Chondrocyte (in vitro differentiated cells): ENCODE results near the gene RELA. TPM values are rescaled to one million over a fixed set of nuclear protein-coding genes. Genes with fewer than 3 reads are reported as not detected.

Source experiments
- DNase-seq: peaks from one replicate; pipeline ENCODE4 v3.0.0; 2021; ENCODE audit warnings: mixed read lengths, low spot score
- H3K27ac Mint-ChIP-seq: one replicate; pipeline ENCODE4 v1.8.0; 2021; ENCODE audit warnings: mild to moderate bottlenecking, moderate library complexity, mixed read lengths; ENCODE audit not compliant: unreplicated experiment
- H3K27me3 Mint-ChIP-seq: 2 replicates; pipeline ENCODE4 v1.8.0; 2021; ENCODE audit warnings: low read depth, mixed read lengths
- H3K36me3 Mint-ChIP-seq: 2 replicates; pipeline ENCODE4 v1.8.0; 2021; ENCODE audit warnings: low read depth, mixed read lengths
- H3K4me1 Mint-ChIP-seq: 2 replicates; pipeline ENCODE4 v1.8.0; 2021; ENCODE audit warnings: low read depth, mild to moderate bottlenecking, mixed read lengths
- H3K4me3 Mint-ChIP-seq: one replicate; pipeline ENCODE4 v1.8.0; 2021; ENCODE audit warnings: mild to moderate bottlenecking, moderate library complexity, mixed read lengths; ENCODE audit not compliant: unreplicated experiment
- H3K9me3 Mint-ChIP-seq: 2 replicates; pipeline ENCODE4 v1.8.0; 2021; ENCODE audit warnings: low read depth, mixed read lengths
- CTCF ChIP-seq: fragments of 200-600 bp; sonication (generic); IDR thresholded peaks from 2 replicates; pipeline ENCODE4 v1.5.0; 2021; ENCODE audit warnings: antibody characterized with exemption, mild to moderate bottlenecking, moderate library complexity
- total RNA-seq: library from RNA; stranded (reverse); gene quantifications from 3 replicates; pipeline ENCODE4 v1.2.1, GENCODE V29; 2021

Gene RELA
- total RNA-seq, 1 donor from 2014 or later = 72.7 TPM

GRCh38 chr11:65625628-65626342 lies 36.9 kb downstream of the RELA start:
- peak; percentile 72 for TF ChIP-seq CTCF
- H3K9me3 Mint-ChIP-seq = no peaks in the 10 kb centered on the region
- DNase-seq = no peak
- H3K27me3 Mint-ChIP-seq = no peaks in the 10 kb centered on the region
- peaks cover 18% of the 10 kb centered on the region for H3K36me3 Mint-ChIP-seq
- peak overlapping the region; percentile 12 for H3K27ac Mint-ChIP-seq
- no peak overlapping the region for H3K4me3 Mint-ChIP-seq
- H3K4me1 Mint-ChIP-seq = no peaks in the 10 kb centered on the region

GRCh38 chr11:65624931-65625627 lies 37.6 kb downstream of the RELA start:
- Mint-ChIP-seq H3K4me3 (no peak overlapping the region), H3K9me3 (no peaks in the 10 kb centered on the region), H3K4me1 (no peaks in the 10 kb centered on the region), H3K27me3 (no peaks in the 10 kb centered on the region), H3K27ac (no peak overlapping the region), H3K36me3 (peaks cover 17% of the 10 kb centered on the region)
- no peak for DNase-seq
- no peak for TF ChIP-seq CTCF

GRCh38 chr11:65623852-65624616 lies 38.7 kb downstream of the RELA start:
- H3K4me1 Mint-ChIP-seq = no peaks in the 10 kb centered on the region
- no peaks in the 10 kb centered on the region for H3K9me3 Mint-ChIP-seq
- no peak overlapping the region for H3K27ac Mint-ChIP-seq
- no peak for DNase-seq
- H3K36me3 Mint-ChIP-seq = peaks cover 18% of the 10 kb centered on the region
- H3K27me3 Mint-ChIP-seq = no peaks in the 10 kb centered on the region
- H3K4me3 Mint-ChIP-seq = no peak overlapping the region
- no peak for TF ChIP-seq CTCF

GRCh38 chr11:65623177-65623576 lies 39.5 kb downstream of the RELA start:
- no peaks in the 10 kb centered on the region for H3K27me3 Mint-ChIP-seq
- no peaks in the 10 kb centered on the region for H3K4me1 Mint-ChIP-seq
- no peak for TF ChIP-seq CTCF
- peaks cover 18% of the 10 kb centered on the region for H3K36me3 Mint-ChIP-seq
- no peak overlapping the region for H3K27ac Mint-ChIP-seq
- H3K9me3 Mint-ChIP-seq = no peaks in the 10 kb centered on the region
- H3K4me3 Mint-ChIP-seq = no peak overlapping the region
- no peak for DNase-seq

GRCh38 chr11:65622011-65622410 lies 40.7 kb downstream of the RELA start:
- H3K27me3 Mint-ChIP-seq = no peaks in the 10 kb centered on the region
- H3K36me3 Mint-ChIP-seq = peaks cover 16% of the 10 kb centered on the region
- no peak overlapping the region for H3K27ac Mint-ChIP-seq
- no peaks in the 10 kb centered on the region for H3K9me3 Mint-ChIP-seq
- DNase-seq = no peak
- H3K4me1 Mint-ChIP-seq = peaks cover 3% of the 10 kb centered on the region
- TF ChIP-seq CTCF = no peak
- H3K4me3 Mint-ChIP-seq = no peak overlapping the region
